GM18858 (cell line): Measurements from ENCODE around the gene TAF1B.

Source experiments
- ATAC-seq: cut with Tn5 transposase; IDR thresholded peaks from one replicate; pipeline ENCODE4 v1.9.1; 2021; ENCODE audit not compliant: unreplicated experiment

Gene TAF1B

GRCh38 chr2:9807555-9808305, 35.5 kb upstream of the TAF1B start:
- no peak for ATAC-seq

- ATAC-seq: no peak
Measured at GRCh38 chr2:9808334-9809063, 34.8 kb upstream of the TAF1B start.

GRCh38 chr2:9809064-9809356, 34.3 kb upstream of the TAF1B start:
- no peak for ATAC-seq

GRCh38 chr2:9809448-9810088, 33.7 kb upstream of the TAF1B start:
- ATAC-seq: no peak

GRCh38 chr2:9811216-9811615, 32.1 kb upstream of the TAF1B start:
- ATAC-seq: no peak

- no peak for ATAC-seq
Measured at GRCh38 chr2:9811679-9812511, 31.4 kb upstream of the TAF1B start.

GRCh38 chr2:9812945-9813311, 30.3 kb upstream of the TAF1B start:
- ATAC-seq: no peak

GRCh38 chr2:9813312-9814128, 29.8 kb upstream of the TAF1B start:
- no peak for ATAC-seq

GRCh38 chr2:9814129-9814868, 29.0 kb upstream of the TAF1B start:
- ATAC-seq: no peak

GRCh38 chr2:9815076-9815475, 28.2 kb upstream of the TAF1B start:
- ATAC-seq: no peak

- no peak for ATAC-seq
Measured at GRCh38 chr2:9815844-9816279, 27.4 kb upstream of the TAF1B start.

GRCh38 chr2:9818097-9818496, 25.2 kb upstream of the TAF1B start:
- no peak for ATAC-seq

GRCh38 chr2:9819551-9819950, 23.7 kb upstream of the TAF1B start:
- no peak for ATAC-seq

GRCh38 chr2:9820020-9820973, 23.0 kb upstream of the TAF1B start:
- no peak for ATAC-seq

GRCh38 chr2:9821805-9822445, 21.3 kb upstream of the TAF1B start:
- ATAC-seq: no peak

GRCh38 chr2:9824441-9824840, 18.8 kb upstream of the TAF1B start:
- no peak for ATAC-seq

GRCh38 chr2:9824956-9825720, 18.1 kb upstream of the TAF1B start:
- ATAC-seq: no peak

- no peak for ATAC-seq
Measured at GRCh38 chr2:9826208-9826607, 17.1 kb upstream of the TAF1B start.
